ENCODE data around the gene TMEM200A. TPM values are rescaled to one million over a fixed set of nuclear protein-coding genes. Genes with fewer than 3 reads are reported as not detected.
A peak's percentile ranks its signal among the peaks of the same experiment; 100 is the strongest.

TMEM200A gene
- total and polyA plus RNA-seq, 2 experiments from 2014 or later: 44.5 to 47.0 TPM

DNA sequence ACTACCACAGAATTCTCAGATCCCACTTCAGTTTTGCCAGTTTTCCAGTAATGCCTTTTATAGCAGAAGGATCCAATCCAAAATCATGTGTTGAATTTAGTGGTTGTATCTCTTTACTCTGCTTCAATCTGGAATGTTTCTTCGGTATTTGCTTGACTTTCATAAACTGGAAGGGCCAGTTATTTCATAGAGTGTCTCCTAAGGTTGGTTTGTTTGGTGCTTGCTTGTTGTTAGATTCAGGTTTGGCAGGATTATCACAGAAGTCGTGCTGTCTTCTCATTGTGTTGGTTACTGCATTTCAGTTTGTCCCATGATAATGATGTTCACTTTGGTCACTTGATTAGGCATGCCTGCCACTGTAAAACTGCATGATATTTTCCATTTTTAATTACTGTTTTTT lies 45.7 kb downstream of the TMEM200A start:
- Histone ChIP-seq H3K9ac (no peak overlapping the region), H3K9me2 (ENCODE audit: insufficient read depth) (no peaks in the 10 kb centered on the region), H3K4me3 (no peak overlapping the region), H3K4me2 (ENCODE audit: unreplicated experiment) (no peak overlapping the region), H3K27ac (no peak overlapping the region), H3K4me1 (ENCODE audit: insufficient read depth) (peaks cover 44% of the 10 kb centered on the region), H3K79me2 (ENCODE audit: insufficient read depth) (peaks cover 94% of the 10 kb centered on the region), H3K27me3 (replicated peaks; ENCODE audit: insufficient read depth) (no peaks in the 10 kb centered on the region), H4K20me1 (ENCODE audit: insufficient read depth) (no peaks in the 10 kb centered on the region), H3F3A (ENCODE audit: insufficient read depth) (peaks cover 23% of the 10 kb centered on the region; the same call in 1 of the 2 replicates), H3K9me3 (ENCODE audit: low read depth) (no peaks in the 10 kb centered on the region), H2AFZ (no peak overlapping the region), H3K36me3 (ENCODE audit: low read depth) (no peaks in the 10 kb centered on the region)
- 17 to 18% methylated on average over 2 of the region's 2 CpGs for WGBS, 2 experiments (ENCODE audit: low coverage in 1 of 2, low lambda C conversion rate in 2 of 2, missing lambda C conversion rate in 2 of 2)
- TF ChIP-seq EZH2 (IDR thresholded peaks at IDR 0.05; ENCODE audit: insufficient read depth, poor library complexity, severe bottlenecking): no peak
- no peak for TF ChIP-seq EZH2phosphoT487 (IDR thresholded peaks at IDR 0.05; ENCODE audit: insufficient read depth, low read depth)
- no peak for DNase-seq
- in situ Hi-C loops (cut with MboI): no loop called here

DNA sequence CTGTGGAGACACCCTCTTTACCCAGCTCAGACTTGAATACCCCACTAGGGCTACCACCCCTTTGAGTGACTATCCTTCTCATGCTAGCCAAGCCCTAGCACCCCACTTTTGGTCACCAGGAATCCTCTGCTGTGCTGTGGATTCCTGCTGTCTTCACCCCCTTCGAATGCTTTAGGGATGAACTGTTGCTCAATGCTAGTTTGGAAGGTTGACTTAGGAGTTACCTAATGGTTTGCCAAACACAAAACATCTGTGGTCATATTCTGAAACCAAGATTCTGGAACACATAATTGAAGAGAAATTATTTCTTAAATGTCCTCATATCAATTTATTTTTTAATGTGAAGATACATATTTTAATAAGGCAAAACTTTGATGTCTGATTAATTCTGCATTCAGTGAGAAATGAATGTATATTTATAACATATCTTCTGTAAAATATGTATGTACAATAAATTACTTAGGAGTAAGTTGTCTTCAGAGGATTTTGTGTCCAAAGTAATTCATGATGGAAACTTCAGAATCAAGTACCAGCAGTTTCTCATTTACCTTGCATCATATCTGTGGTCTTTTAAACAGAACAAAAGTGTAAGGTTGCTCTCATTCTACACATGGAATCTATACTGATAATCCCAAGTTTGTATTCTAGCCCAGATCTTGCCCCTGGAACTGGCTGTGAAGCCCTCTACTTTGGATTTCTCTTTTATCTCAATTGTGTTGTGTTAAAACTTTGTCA lies 46.9 kb downstream of the TMEM200A start:
- in situ Hi-C loops (cut with MboI): no loop called here
- 6 to 8% methylated on average over 1 of the region's 1 CpG for WGBS, 2 experiments (ENCODE audit: low coverage in 1 of 2, low lambda C conversion rate in 2 of 2, missing lambda C conversion rate in 2 of 2)
- H4K20me1 ChIP-seq (ENCODE audit: insufficient read depth): no peaks in the 10 kb centered on the region

DNA sequence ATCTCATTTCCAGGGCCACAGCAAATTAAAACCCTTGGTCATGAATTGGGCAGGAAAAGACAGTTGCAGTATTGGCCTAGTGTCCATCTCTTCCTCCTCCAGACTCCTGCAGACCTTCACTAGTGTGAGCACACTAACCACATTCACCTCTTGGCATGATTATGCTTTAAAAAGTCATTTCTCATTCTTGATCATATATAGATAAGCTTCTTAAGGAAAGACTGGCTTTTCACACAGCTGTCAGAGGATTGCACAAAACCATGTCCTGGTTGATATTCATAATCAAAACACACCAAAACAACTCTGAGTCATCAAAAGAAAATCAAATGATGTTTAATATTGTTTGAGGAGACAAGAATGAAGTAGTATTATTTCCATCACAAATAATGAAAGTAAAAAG lies 52.1 kb downstream of the TMEM200A start:
- Histone ChIP-seq H2AFZ (no peak overlapping the region), H3F3A (ENCODE audit: insufficient read depth) (peaks cover 28% of the 10 kb centered on the region), H3K79me2 (ENCODE audit: insufficient read depth) (peaks cover 73% of the 10 kb centered on the region), H3K4me3 (no peak overlapping the region), H3K4me1 (ENCODE audit: insufficient read depth) (peaks cover 26% of the 10 kb centered on the region), H3K36me3 (ENCODE audit: low read depth) (no peaks in the 10 kb centered on the region), H3K27ac (0 out of 2 replicates have a peak overlapping the region, but pooled peaks have one; percentile 3), H3K9me2 (ENCODE audit: insufficient read depth) (no peaks in the 10 kb centered on the region), H4K20me1 (ENCODE audit: insufficient read depth) (no peaks in the 10 kb centered on the region), H3K27me3 (replicated peaks; ENCODE audit: insufficient read depth) (no peaks in the 10 kb centered on the region), H3K9ac (no peak overlapping the region), H3K4me2 (ENCODE audit: unreplicated experiment) (peak overlapping the region; percentile 31), H3K9me3 (ENCODE audit: low read depth) (no peaks in the 10 kb centered on the region)
- in situ Hi-C loops (cut with MboI): no loop called here
- peak; percentile 47 for DNase-seq
- TF ChIP-seq EZH2phosphoT487 (IDR thresholded peaks at IDR 0.05; ENCODE audit: insufficient read depth, low read depth) (no peak), EZH2 (IDR thresholded peaks at IDR 0.05; ENCODE audit: insufficient read depth, poor library complexity, severe bottlenecking) (no peak)

More for the DNA sequence above, 46.9 kb downstream of the TMEM200A start:
- no peaks in the 10 kb centered on the region for H3K36me3 ChIP-seq (ENCODE audit: low read depth)
- TF ChIP-seq EZH2 (IDR thresholded peaks at IDR 0.05; ENCODE audit: insufficient read depth, poor library complexity, severe bottlenecking): no peak
- TF ChIP-seq EZH2phosphoT487 (IDR thresholded peaks at IDR 0.05; ENCODE audit: insufficient read depth, low read depth): no peak
- H3K27me3 ChIP-seq (replicated peaks; ENCODE audit: insufficient read depth): no peaks in the 10 kb centered on the region
- peak; percentile 69 for DNase-seq
- H3K9me2 ChIP-seq (ENCODE audit: insufficient read depth): no peaks in the 10 kb centered on the region
- H3F3A ChIP-seq (ENCODE audit: insufficient read depth): peaks cover 27% of the 10 kb centered on the region
- no peak overlapping the region for H3K9ac ChIP-seq
- no peak overlapping the region for H2AFZ ChIP-seq
- no peak overlapping the region for H3K27ac ChIP-seq
- H3K9me3 ChIP-seq (ENCODE audit: low read depth): no peaks in the 10 kb centered on the region
- peaks cover 90% of the 10 kb centered on the region for H3K79me2 ChIP-seq (ENCODE audit: insufficient read depth)
- H3K4me1 ChIP-seq (ENCODE audit: insufficient read depth): peaks cover 37% of the 10 kb centered on the region
- no peak overlapping the region for H3K4me3 ChIP-seq
- H3K4me2 ChIP-seq (ENCODE audit: unreplicated experiment): peak overlapping the region; percentile 40

DNA sequence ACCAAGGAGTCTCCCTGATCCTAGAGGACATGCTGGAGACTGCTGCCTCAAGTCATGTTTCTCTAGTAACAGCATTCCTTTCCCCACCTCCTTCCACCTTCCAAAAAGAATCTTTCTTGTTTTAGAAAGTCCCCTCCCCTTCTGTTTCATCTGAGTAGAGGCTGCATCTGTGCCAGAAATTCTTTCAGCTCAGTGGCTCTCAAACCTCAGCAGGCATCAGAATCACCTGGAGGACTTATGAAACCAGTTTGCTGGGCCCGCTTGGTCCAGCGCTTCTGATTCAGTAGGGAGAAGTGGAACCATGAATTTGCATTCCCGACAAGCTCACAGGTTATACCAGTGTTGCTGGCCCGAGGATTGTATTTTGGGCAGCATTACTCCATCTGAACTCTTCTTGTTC lies 55.1 kb downstream of the TMEM200A start:
- H4K20me1 ChIP-seq (ENCODE audit: insufficient read depth): no peaks in the 10 kb centered on the region
- TF ChIP-seq EZH2 (IDR thresholded peaks at IDR 0.05; ENCODE audit: insufficient read depth, poor library complexity, severe bottlenecking) (no peak), EZH2phosphoT487 (IDR thresholded peaks at IDR 0.05; ENCODE audit: insufficient read depth, low read depth) (no peak)
- peaks cover 65% of the 10 kb centered on the region for H3K79me2 ChIP-seq (ENCODE audit: insufficient read depth)
- no peak overlapping the region for H3K4me2 ChIP-seq (ENCODE audit: unreplicated experiment)
- H3K4me3 ChIP-seq: no peak overlapping the region
- H3K9me3 ChIP-seq (ENCODE audit: low read depth): no peaks in the 10 kb centered on the region
- H3K9ac ChIP-seq: no peak overlapping the region
- in situ Hi-C loops (cut with MboI): no loop called here
- no peaks in the 10 kb centered on the region for H3K27me3 ChIP-seq (replicated peaks; ENCODE audit: insufficient read depth)
- 95 to 100% methylated on average over 4 of the region's 4 CpGs for WGBS, 2 experiments (ENCODE audit: low coverage in 1 of 2, low lambda C conversion rate in 2 of 2, missing lambda C conversion rate in 2 of 2)
- peaks cover 33% of the 10 kb centered on the region for H3K4me1 ChIP-seq (ENCODE audit: insufficient read depth)
- no peaks in the 10 kb centered on the region for H3K36me3 ChIP-seq (ENCODE audit: low read depth)
- H2AFZ ChIP-seq: no peak overlapping the region
- DNase-seq: no peak
- H3F3A ChIP-seq (ENCODE audit: insufficient read depth): peaks cover 35% of the 10 kb centered on the region
- H3K9me2 ChIP-seq (ENCODE audit: insufficient read depth): no peaks in the 10 kb centered on the region
- no peak overlapping the region for H3K27ac ChIP-seq
